ENCODE measurements around the gene UGT1A1. TPM values are rescaled to one million over a fixed set of nuclear protein-coding genes. Genes with fewer than 3 reads are reported as not detected.

UGT1A1 gene
- total RNA-seq, 1 experiment from 2014 or later = not detected

DNA sequence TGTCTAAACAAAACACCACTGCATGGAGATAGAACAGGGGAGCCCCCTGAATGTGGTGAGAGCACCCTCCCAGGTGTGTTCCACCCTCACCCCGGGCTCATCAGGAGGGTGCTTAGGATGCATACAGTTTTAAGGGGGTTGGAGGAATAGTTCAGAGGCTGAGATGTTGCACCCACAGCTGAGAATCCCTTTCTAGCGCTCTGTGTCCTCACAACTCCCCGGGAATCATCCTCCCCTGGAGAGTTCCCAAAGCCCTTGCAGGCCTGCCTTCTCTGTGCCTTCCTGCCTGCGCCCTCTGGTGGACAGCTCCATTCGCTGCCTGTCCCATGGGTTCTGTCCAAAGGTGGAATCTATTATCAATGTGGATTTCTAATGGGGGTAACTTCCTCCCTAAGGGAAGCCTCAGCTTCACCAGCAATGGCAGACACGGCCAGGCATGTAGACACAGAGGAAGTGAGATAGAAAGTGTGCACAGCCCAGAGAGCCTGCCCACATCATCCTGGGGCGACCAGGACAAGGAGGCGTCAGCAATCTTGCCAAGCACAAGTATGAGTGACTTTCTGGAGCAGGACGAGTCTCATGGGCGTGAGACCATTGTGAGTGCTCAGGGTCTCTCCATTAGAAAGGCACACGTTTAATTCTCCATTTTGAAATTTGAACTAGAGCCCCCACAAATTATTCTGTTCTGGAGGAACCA lies 48.6 kb upstream of the UGT1A1 start:
- Histone ChIP-seq H2AFZ (ENCODE audit: low read length) (no peak overlapping the region), H4K20me1 (ENCODE audit: control insufficient read depth, insufficient read depth, insufficient read length) (no peaks in the 10 kb centered on the region), H3T11ph (ENCODE audit: low read length) (no peak overlapping the region), H2BK120ac (ENCODE audit: low read depth, low read length, poor library complexity, severe bottlenecking) (no peak overlapping the region), H2BK20ac (ENCODE audit: low read depth, low read length, poor library complexity, severe bottlenecking) (no peak overlapping the region), H3K18ac (ENCODE audit: insufficient read length, low read depth, low read length) (no peak overlapping the region), H3K9me3 (ENCODE audit: control insufficient read depth, low read depth, low read length) (no peaks in the 10 kb centered on the region), H2AK5ac (ENCODE audit: insufficient read length, low read length) (no peak overlapping the region), H3K4ac (ENCODE audit: low read depth, low read length) (no peak overlapping the region), H2BK5ac (ENCODE audit: insufficient read length, low read length) (no peak overlapping the region), H3K27ac (ENCODE audit: insufficient read length, low read depth, low read length) (no peak overlapping the region), H4K8ac (replicated peaks; ENCODE audit: insufficient read length, low read depth, low read length) (no peak overlapping the region), H3K56ac (ENCODE audit: insufficient read length, low read depth, low read length) (no peak overlapping the region), H3K4me1 (ENCODE audit: insufficient read depth, low read length) (no peaks in the 10 kb centered on the region), H3K4me2 (ENCODE audit: insufficient read depth, insufficient read length, low read length) (no peak overlapping the region), H3K14ac (ENCODE audit: insufficient read depth, low read length) (no peak overlapping the region; the same call in 1 of the 2 replicates), H4K5ac (ENCODE audit: insufficient read length, low read depth, low read length) (no peak overlapping the region), H3K23ac (ENCODE audit: insufficient read length, low read depth, low read length) (no peak overlapping the region), H3K27me3 (ENCODE audit: insufficient read depth, low read length) (no peaks in the 10 kb centered on the region), H3K79me2 (ENCODE audit: insufficient read depth, low read length) (no peaks in the 10 kb centered on the region), H3K23me2 (ENCODE audit: insufficient read length, low read depth, low read length, poor library complexity, severe bottlenecking) (peaks cover 1% of the 10 kb centered on the region), H3K9ac (ENCODE audit: extremely low read depth, insufficient read length, low read length) (no peak overlapping the region), H3K79me1 (ENCODE audit: insufficient read depth, low read depth, low read length, poor library complexity, severe bottlenecking) (no peaks in the 10 kb centered on the region), H2BK12ac (ENCODE audit: insufficient read length, low read depth, low read length) (no peak overlapping the region), H4K91ac (ENCODE audit: insufficient read length, low read depth, low read length) (no peak overlapping the region), H2BK15ac (ENCODE audit: low read depth, low read length) (no peak overlapping the region)
- TF ChIP-seq, protein P1, sequence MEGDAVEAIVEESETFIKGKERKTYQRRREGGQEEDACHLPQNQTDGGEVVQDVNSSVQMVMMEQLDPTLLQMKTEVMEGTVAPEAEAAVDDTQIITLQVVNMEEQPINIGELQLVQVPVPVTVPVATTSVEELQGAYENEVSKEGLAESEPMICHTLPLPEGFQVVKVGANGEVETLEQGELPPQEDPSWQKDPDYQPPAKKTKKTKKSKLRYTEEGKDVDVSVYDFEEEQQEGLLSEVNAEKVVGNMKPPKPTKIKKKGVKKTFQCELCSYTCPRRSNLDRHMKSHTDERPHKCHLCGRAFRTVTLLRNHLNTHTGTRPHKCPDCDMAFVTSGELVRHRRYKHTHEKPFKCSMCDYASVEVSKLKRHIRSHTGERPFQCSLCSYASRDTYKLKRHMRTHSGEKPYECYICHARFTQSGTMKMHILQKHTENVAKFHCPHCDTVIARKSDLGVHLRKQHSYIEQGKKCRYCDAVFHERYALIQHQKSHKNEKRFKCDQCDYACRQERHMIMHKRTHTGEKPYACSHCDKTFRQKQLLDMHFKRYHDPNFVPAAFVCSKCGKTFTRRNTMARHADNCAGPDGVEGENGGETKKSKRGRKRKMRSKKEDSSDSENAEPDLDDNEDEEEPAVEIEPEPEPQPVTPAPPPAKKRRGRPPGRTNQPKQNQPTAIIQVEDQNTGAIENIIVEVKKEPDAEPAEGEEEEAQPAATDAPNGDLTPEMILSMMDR (conservative IDR thresholded peaks at IDR 0.05) = peak; percentile 92
- Mint-ChIP-seq H3K36me3 (ENCODE audit: insufficient read depth in 1 of 3, low read depth in 3 of 3) (no peaks in the 10 kb centered on the region), H3K27me3 (ENCODE audit: low read depth) (peaks cover 8% of the 10 kb centered on the region), H3K4me3 (no peak overlapping the region; a peak in 1 of 5 replicates), H3K9me3 (no peaks in the 10 kb centered on the region), H3K27ac (no peak overlapping the region), H3K4me1 (peaks cover 7% of the 10 kb centered on the region in 2 experiments)
- DNase-seq = peak; percentile 84
- no CpG with 5 or more reads among the region's 11 CpGs for WGBS (ENCODE audit: extremely low coverage, insufficient read length, low lambda C conversion rate)
